AML-193 (cell line): ENCODE results near the gene FAM9B.

Experiments
- DNase-seq, 2 experiments: peaks; one replicate each; lab custom pipeline; 2025; lab: John Stamatoyannopoulos, UW

Gene FAM9B

DNA sequence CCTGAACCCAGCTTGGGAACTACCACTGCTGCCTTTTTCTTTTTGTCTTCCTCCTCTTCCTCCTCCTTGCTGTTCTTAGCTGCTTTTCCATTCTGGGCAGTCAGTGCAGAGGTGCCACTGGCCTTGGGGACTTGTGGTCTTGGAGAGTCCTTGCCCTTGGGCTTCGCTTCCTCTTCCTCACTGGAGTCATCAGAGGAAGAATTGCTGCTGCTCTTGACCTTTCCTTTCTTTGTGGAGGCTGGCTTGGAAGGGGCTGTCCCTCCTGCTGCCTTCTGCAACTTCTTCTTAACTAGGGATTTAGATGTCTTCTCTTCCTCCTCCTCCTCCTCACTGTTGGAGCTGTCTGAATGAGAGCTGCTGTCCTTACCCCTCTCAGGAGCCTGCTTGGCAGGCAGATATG lies 53.2 kb downstream of the FAM9B start:
- DNase-seq, result no peak
